ENCODE measurements around the gene ADCY3. TPM values are rescaled to one million over a fixed set of nuclear protein-coding genes. Genes with fewer than 3 reads are reported as not detected.

ADCY3 gene
- polyA plus RNA-seq, 3 donors = 2.5 to 9.3 (median 3.5) TPM

DNA sequence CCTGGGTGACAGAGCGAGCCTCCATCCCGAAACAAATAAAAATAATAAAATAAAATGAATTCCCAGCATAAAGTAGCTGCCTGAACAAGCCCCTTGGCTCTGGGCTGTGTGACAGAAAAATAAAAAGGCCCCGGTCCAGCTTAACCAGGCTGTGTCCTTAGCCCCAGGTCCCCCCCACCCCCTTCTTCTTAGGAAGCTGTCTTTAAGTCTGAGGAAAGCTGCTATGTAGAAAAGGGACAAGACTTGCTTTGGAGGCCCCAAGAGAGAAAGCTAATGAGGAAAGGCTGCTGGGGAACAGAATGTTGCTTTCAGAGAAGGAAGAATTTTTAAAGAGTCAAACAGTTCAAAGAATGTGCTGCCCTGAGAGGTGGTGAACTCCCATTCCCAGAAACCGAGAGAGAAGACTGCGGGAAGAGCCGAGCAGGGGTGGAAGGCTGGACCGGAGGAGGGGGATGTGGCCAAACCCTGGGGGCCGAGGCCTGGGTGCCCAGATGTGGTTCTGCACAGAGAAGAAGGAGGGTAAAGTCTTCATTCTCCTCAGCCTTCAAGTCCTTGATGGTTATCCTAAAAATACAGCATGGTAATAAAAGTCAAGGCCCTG, 64.9 kb downstream of the ADCY3 start:
- Histone ChIP-seq H4K20me1 (ENCODE audit: insufficient read depth, low read length) (no peaks in the 10 kb centered on the region), H3K27me3 (ENCODE audit: control insufficient read depth in 2 of 2, insufficient read depth in 2 of 2, low read length in 2 of 2) (no peaks in the 10 kb centered on the region), H3K36me3 (replicated peaks in 1 of 2; ENCODE audit: control insufficient read depth in 1 of 2, insufficient read depth in 2 of 2, low read length in 2 of 2) (no peaks in the 10 kb centered on the region), H3K9ac (ENCODE audit: insufficient read depth, low read length, poor library complexity, severe bottlenecking) (no peak overlapping the region), H3K4me2 (replicated peaks; ENCODE audit: extremely low read depth, low read length, poor library complexity, severe bottlenecking) (no peak overlapping the region), H3K4me3 (replicated peaks in 1 of 3; ENCODE audit: low read depth in 2 of 3, low read length in 3 of 3) (no peak overlapping the region), H2AFZ (ENCODE audit: insufficient read depth, low read depth, low read length, poor library complexity, severe bottlenecking) (no peak overlapping the region), H3K79me2 (ENCODE audit: insufficient read depth, low read length) (no peaks in the 10 kb centered on the region), H3K27ac (ENCODE audit: low read depth in 1 of 2, low read length in 2 of 2) (no peak overlapping the region), H3K4me1 (ENCODE audit: control insufficient read depth in 1 of 2, insufficient read depth in 2 of 2, low read length in 2 of 2) (no peaks in the 10 kb centered on the region), H3K9me3 (replicated peaks in 1 of 2; ENCODE audit: control insufficient read depth in 1 of 2, insufficient read depth in 1 of 2, low read length in 2 of 2) (peaks cover 0 to 13% of the 10 kb centered on the region in 2 donors)
- WGBS (ENCODE audit: insufficient coverage) = 100% methylated on average over 4 of the region's 8 CpGs
- no peak for TF ChIP-seq CTCF (IDR thresholded peaks at IDR 0.05)
- intact Hi-C loops (cut with micrococcal nuclease) = no loop called here
- H3K4me1 Mint-ChIP-seq = peaks cover 1% of the 10 kb centered on the region
- H3K4me3 Mint-ChIP-seq = no peak overlapping the region
- H3K36me3 Mint-ChIP-seq = peaks cover 31 to 32% of the 10 kb centered on the region in 2 donors
- DNase-seq = no peak
- H3K27me3 Mint-ChIP-seq (ENCODE audit: low read depth in 3 of 3) = peaks cover 0 to 5% (median 0%) of the 10 kb centered on the region in 3 donors
- H3K27ac Mint-ChIP-seq = no peak overlapping the region
- peaks cover 0 to 11% (median 3%) of the 10 kb centered on the region in 7 donors for H3K9me3 Mint-ChIP-seq

DNA sequence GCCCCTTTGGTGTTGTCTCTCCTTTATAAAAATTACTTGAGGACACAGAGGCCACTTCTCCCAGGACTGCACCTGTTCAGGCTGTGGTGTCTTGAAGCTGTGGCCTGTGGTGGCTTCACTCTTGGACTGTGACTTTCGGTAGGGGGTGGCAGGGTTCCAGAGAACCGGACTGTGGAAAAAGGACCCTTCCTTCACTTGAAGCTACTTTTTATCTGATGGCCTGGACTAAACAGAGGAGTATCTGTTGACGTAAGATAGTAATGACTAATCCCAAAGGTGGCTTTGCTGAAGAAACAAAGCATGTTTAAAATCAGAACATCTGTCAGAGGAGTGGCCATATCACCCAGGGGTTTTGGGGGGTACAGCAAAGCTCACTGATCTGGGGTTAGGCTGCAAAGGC, 66.0 kb downstream of the ADCY3 start:
- Mint-ChIP-seq H3K4me3 (no peak overlapping the region), H3K36me3 (peaks cover 31% of the 10 kb centered on the region in 2 donors), H3K9me3 (peaks cover 4 to 13% (median 9%) of the 10 kb centered on the region in 7 donors), H3K4me1 (peaks cover 1% of the 10 kb centered on the region), H3K27ac (peak overlapping the region in 2 of 7 donors; percentile 19 to 67), H3K27me3 (ENCODE audit: low read depth in 3 of 3) (peaks cover 0 to 5% (median 2%) of the 10 kb centered on the region in 3 donors)
- Histone ChIP-seq H3K27ac (ENCODE audit: low read depth in 1 of 2, low read length in 2 of 2) (no peak overlapping the region), H4K20me1 (ENCODE audit: insufficient read depth, low read length) (no peaks in the 10 kb centered on the region), H3K9me3 (replicated peaks in 1 of 2; ENCODE audit: control insufficient read depth in 1 of 2, insufficient read depth in 1 of 2, low read length in 2 of 2) (peaks cover 0 to 22% of the 10 kb centered on the region in 2 donors), H3K4me3 (replicated peaks in 1 of 3; ENCODE audit: low read depth in 2 of 3, low read length in 3 of 3) (no peak overlapping the region), H3K4me2 (replicated peaks; ENCODE audit: extremely low read depth, low read length, poor library complexity, severe bottlenecking) (no peak overlapping the region), H2AFZ (ENCODE audit: insufficient read depth, low read depth, low read length, poor library complexity, severe bottlenecking) (no peak overlapping the region), H3K36me3 (replicated peaks in 1 of 2; ENCODE audit: control insufficient read depth in 1 of 2, insufficient read depth in 2 of 2, low read length in 2 of 2) (no peaks in the 10 kb centered on the region), H3K9ac (ENCODE audit: insufficient read depth, low read length, poor library complexity, severe bottlenecking) (no peak overlapping the region), H3K79me2 (ENCODE audit: insufficient read depth, low read length) (no peaks in the 10 kb centered on the region), H3K27me3 (ENCODE audit: control insufficient read depth in 2 of 2, insufficient read depth in 2 of 2, low read length in 2 of 2) (no peaks in the 10 kb centered on the region), H3K4me1 (ENCODE audit: control insufficient read depth in 1 of 2, insufficient read depth in 2 of 2, low read length in 2 of 2) (no peaks in the 10 kb centered on the region)
- DNase-seq = no peak
- intact Hi-C loops (cut with micrococcal nuclease) = no loop called here
- 100% methylated on average over 1 of the region's 3 CpGs for WGBS (ENCODE audit: insufficient coverage)
- no peak for TF ChIP-seq CTCF (IDR thresholded peaks at IDR 0.05)
